B cell (primary cell): Measurements from ENCODE around the gene DYRK3. TPM values are rescaled to one million over a fixed set of nuclear protein-coding genes. Genes with fewer than 3 reads are reported as not detected.

ENCODE experiments used
- ATAC-seq: fragments of 200-7000 bp; cut with Tn5 transposase; one replicate; pipeline ENCODE4 v1.10.0; 2021; ENCODE audit warnings: low read depth, mild to moderate bottlenecking, moderate number of reproducible peaks, moderate library complexity
- CTCF ChIA-PET: fragments of 350-600 bp; sonication (Branson Sonifier 250); formaldehyde crosslinking; loops from one replicate; lab custom pipeline; 2021; ENCODE audit warnings: antibody characterized with exemption, inconsistent platforms; lab: Charles Lee
- POLR2A ChIA-PET: fragments of 350-600 bp; sonication (Branson Sonifier 250); formaldehyde crosslinking; loops from one replicate; lab custom pipeline; 2021; ENCODE audit warnings: antibody characterized with exemption; lab: Charles Lee
- DNase-seq: peaks from one replicate; pipeline ENCODE4 v3.0.0; 2013
- H2AFZ ChIP-seq: 2 replicates; pipeline ENCODE4 v1.6.1; 2012; ENCODE audit warnings: mild to moderate bottlenecking, low read depth, low read length; ENCODE audit not compliant: insufficient read depth, poor library complexity, severe bottlenecking
- H3K27ac ChIP-seq, 2 donors: 1 replicate in 1 of 2; 2 replicates in 1 of 2; pipeline ENCODE4 v1.5.1; 2012 to 2013; ENCODE audit warnings: low read length in 2 of 2, mild to moderate bottlenecking in 2 of 2, moderate library complexity in 1 of 2
- H3K27me3 ChIP-seq, 4 experiments: fragments of 200-600 bp in 1 of 4; sonication (generic) in 1 of 4; replicated peaks in 1 of 4; 1 replicate in 2 of 4; 2 replicates in 2 of 4; pipeline versions ENCODE4 v1.6.1 to v1.7.0; 2013 to 2016; ENCODE audit warnings: low read length in 3 of 4, mild to moderate bottlenecking in 2 of 4, mixed read lengths in 1 of 4, moderate library complexity in 1 of 4; ENCODE audit not compliant: insufficient read depth in 4 of 4, control insufficient read depth in 3 of 4; ENCODE audit errors: control extremely low read depth in 1 of 4
- H3K36me3 ChIP-seq, 2 experiments: replicated peaks in 1 of 2; 1 replicate in 1 of 2; 2 replicates in 1 of 2; pipeline versions ENCODE4 v1.6.1 to v1.7.1; 2013; ENCODE audit warnings: low read length in 1 of 2; ENCODE audit not compliant: insufficient read depth in 2 of 2, control insufficient read depth in 1 of 2; ENCODE audit errors: control extremely low read depth in 1 of 2, extremely low read depth in 1 of 2
- H3K4me1 ChIP-seq, 2 donors: fragments of 200-600 bp in 1 of 2; sonication (generic) in 1 of 2; 1 replicate in 1 of 2; 2 replicates in 1 of 2; pipeline versions ENCODE4 v1.5.1 to v1.6.1; 2013 to 2017; ENCODE audit warnings: low read length in 2 of 2; ENCODE audit not compliant: control insufficient read depth in 2 of 2, insufficient read depth in 2 of 2
- H3K4me2 ChIP-seq: replicated peaks from 2 replicates; pipeline ENCODE3; 2012; ENCODE audit warnings: mild to moderate bottlenecking, low read depth, low read length; ENCODE audit not compliant: poor library complexity, severe bottlenecking
- H3K4me3 ChIP-seq, 5 experiments: fragments of 200-600 bp in 1 of 5; sonication (generic) in 1 of 5; 1 replicate in 3 of 5; 2 replicates in 2 of 5; pipeline versions ENCODE4 v1.5.1 to v1.7.0; 2011 to 2016; ENCODE audit warnings: low read length in 4 of 5, mild to moderate bottlenecking in 4 of 5, low read depth in 2 of 5, control low read depth in 1 of 5, moderate library complexity in 1 of 5; ENCODE audit not compliant: insufficient read depth in 1 of 5; ENCODE audit errors: control extremely low read depth in 1 of 5, extremely low read depth in 1 of 5
- H3K79me2 ChIP-seq: fragments of 200-600 bp; sonication (generic); one replicate; pipeline ENCODE4 v1.6.0; 2016; ENCODE audit warnings: low read length; ENCODE audit not compliant: control insufficient read depth, insufficient read depth
- H3K9ac ChIP-seq: fragments of 200-600 bp; sonication (generic); 2 replicates; pipeline ENCODE4 v1.6.1; 2017; ENCODE audit warnings: mild to moderate bottlenecking, low read length, moderate library complexity
- H3K9me3 ChIP-seq, 3 donors: one replicate each; pipeline versions ENCODE4 v1.6.1 to v1.7.1; 2013; ENCODE audit warnings: low read length in 2 of 3; ENCODE audit not compliant: control insufficient read depth in 2 of 3, insufficient read depth in 1 of 3; ENCODE audit errors: control extremely low read depth in 1 of 3
- H4K20me1 ChIP-seq: 2 replicates; pipeline ENCODE4 v1.6.0; 2012; ENCODE audit warnings: mild to moderate bottlenecking, low read length; ENCODE audit not compliant: insufficient read depth, control insufficient read depth, poor library complexity, severe bottlenecking
- H3K27ac Mint-ChIP-seq: one replicate; pipeline ENCODE4 v1.8.0; 2021; ENCODE audit warnings: mixed read lengths
- H3K27me3 Mint-ChIP-seq: one replicate; pipeline ENCODE4 v1.8.0; 2021; ENCODE audit warnings: mixed read lengths
- H3K4me1 Mint-ChIP-seq: one replicate; pipeline ENCODE4 v1.8.0; 2021; ENCODE audit warnings: mixed read lengths
- H3K4me3 Mint-ChIP-seq: one replicate; pipeline ENCODE4 v1.8.0; 2021; ENCODE audit warnings: mixed read lengths
- H3K9me3 Mint-ChIP-seq: one replicate; pipeline ENCODE4 v1.8.0; 2022; ENCODE audit warnings: mixed read lengths; ENCODE audit not compliant: insufficient read depth
- CTCF ChIP-seq: fragments of 200-600 bp; IDR thresholded peaks from one replicate; pipeline ENCODE4 v1.8.0; 2022; ENCODE audit warnings: antibody characterized with exemption, mild to moderate bottlenecking
- EZH2 ChIP-seq: IDR thresholded peaks from 2 replicates; pipeline ENCODE4 v1.6.1; 2012; ENCODE audit warnings: borderline replicate concordance, low read depth, mild to moderate bottlenecking, moderate library complexity, low read length; ENCODE audit not compliant: insufficient read depth, poor library complexity, severe bottlenecking
- WGBS: methylation state at CpG from one replicate; pipeline ENCODE4 v1.1.5; 2013; ENCODE audit warnings: missing lambda C conversion rate; ENCODE audit not compliant: insufficient coverage; 5-methylcytosine and 5-hydroxymethylcytosine counted together
- intact Hi-C: fragments of 100-400 bp; cut with micrococcal nuclease; formaldehyde crosslinking; loops from one replicate; pipeline ENCODE4 v1.10.0; 2022
- polyA plus RNA-seq: library from polyadenylated mRNA; depleted of rRNA; stranded (reverse); fragments of >200 nt; gene quantifications from 2 replicates; pipeline ENCODE4 v1.2.3, GENCODE V29; 2012
- total RNA-seq, 2 donors: library from RNA; stranded (reverse); fragments of 120-200 nt in 1 of 2; gene quantifications; 1 replicate in 1 of 2; 2 replicates in 1 of 2; pipeline versions ENCODE4 v1.2.3 to v1.2.4, GENCODE V29; 2013 to 2022

Gene DYRK3
- total and polyA plus RNA-seq, 2 donors (not counting 1 experiment from before 2014, with no cell fraction given): 0.30 TPM; not detected in 1

- Mint-ChIP-seq H3K9me3 (no peaks in the 10 kb centered on the region), H3K27me3 (peaks cover 34% of the 10 kb centered on the region), H3K4me1 (peaks cover 21% of the 10 kb centered on the region), H3K4me3 (no peak overlapping the region), H3K27ac (no peak overlapping the region)
- Histone ChIP-seq H3K4me1 (peaks cover 32 to 34% of the 10 kb centered on the region in 2 donors), H3K27me3 (peaks cover 0 to 46% (median 14%) of the 10 kb centered on the region in 4 experiments), H2AFZ (no peak overlapping the region), H3K4me3 (no peak overlapping the region), H3K79me2 (no peaks in the 10 kb centered on the region), H3K9me3 (no peaks in the 10 kb centered on the region), H3K4me2 (no peak overlapping the region), H4K20me1 (no peaks in the 10 kb centered on the region), H3K36me3 (no peaks in the 10 kb centered on the region), H3K9ac (no peak overlapping the region), H3K27ac (no peak overlapping the region)
- ChIA-PET POLR2A (no interaction called here), CTCF (interaction anchor here (1.0 to 18.6 kb wide), 7 partner anchors 11 to 314 kb away, joined by 3 to 215 read pairs (median 5); partner anchors contain the start of gene DYRK3)
- ATAC-seq (no peak), DNase-seq (no peak)
- TF ChIP-seq CTCF (no peak), EZH2 (no peak)
- intact Hi-C loops: no loop called here
- WGBS: 22% methylated on average over 2 of the region's 2 CpGs
These were observed 33.0 kb downstream of the DYRK3 start for GRCh38 chr1:206668351-206668750.

- Histone ChIP-seq H3K4me1 (peaks cover 30 to 34% of the 10 kb centered on the region in 2 donors), H3K9me3 (no peaks in the 10 kb centered on the region), H3K27me3 (peaks cover 0 to 40% (median 13%) of the 10 kb centered on the region in 4 experiments), H3K4me2 (no peak overlapping the region), H4K20me1 (no peaks in the 10 kb centered on the region), H3K36me3 (no peaks in the 10 kb centered on the region), H3K4me3 (no peak overlapping the region), H3K27ac (no peak overlapping the region), H2AFZ (no peak overlapping the region), H3K79me2 (no peaks in the 10 kb centered on the region), H3K9ac (no peak overlapping the region)
- TF ChIP-seq CTCF: no peak
- no peak for TF ChIP-seq EZH2
- Mint-ChIP-seq H3K27ac (no peak overlapping the region), H3K4me3 (no peak overlapping the region), H3K9me3 (no peaks in the 10 kb centered on the region), H3K4me1 (peaks cover 15% of the 10 kb centered on the region), H3K27me3 (peaks cover 34% of the 10 kb centered on the region)
- intact Hi-C loops: no loop called here
- ChIA-PET POLR2A (interaction anchor here (1.0 kb wide), 1 partner anchor 16 kb away, joined by 4 read pairs; the partner anchor contains the start of gene MAPKAPK2), CTCF (interaction anchor here (1.2 to 18.6 kb wide), 5 partner anchors 11 to 179 kb away, joined by 3 to 215 read pairs (median 5); partner anchors contain the start of gene DYRK3)
- DNase-seq: no peak
- WGBS: 90% methylated on average over 2 of the region's 6 CpGs
- no peak for ATAC-seq
These were observed 33.6 kb downstream of the DYRK3 start for GRCh38 chr1:206668874-206669410.
